CD8-positive, alpha-beta memory T cell (primary cell): ENCODE data around the gene PRAMEF18. TPM values are rescaled to one million over a fixed set of nuclear protein-coding genes. Genes with fewer than 3 reads are reported as not detected.
"Not testable (repeated sequence)": the region's sequence is repeated elsewhere in the genome, so short reads cannot be mapped to it uniquely, and the experiment has no call there.

ENCODE experiments used
- CTCF ChIA-PET: fragments of 350-600 bp; sonication (Branson Sonifier 250); formaldehyde crosslinking; loops from one replicate; lab custom pipeline; 2021; ENCODE audit warnings: antibody characterized with exemption; lab: Charles Lee
- POLR2A ChIA-PET: fragments of 350-600 bp; sonication (Branson Sonifier 250); formaldehyde crosslinking; loops from one replicate; lab custom pipeline; 2021; ENCODE audit warnings: antibody characterized with exemption; lab: Charles Lee
- DNase-seq, 5 donors: peaks; one replicate each; pipeline versions ENCODE4 v3.0.0 to v3.0.0-alpha.2; 2020 to 2022; ENCODE audit warnings: mixed read lengths in 1 of 5
- H3K27ac ChIP-seq: one replicate; pipeline ENCODE4 v1.7.0; 2013; ENCODE audit warnings: low read depth, mild to moderate bottlenecking, low read length, moderate library complexity
- H3K27me3 ChIP-seq: 2 replicates; pipeline ENCODE4 v1.7.0; 2013; ENCODE audit warnings: low read length, mild to moderate bottlenecking; ENCODE audit not compliant: insufficient read depth, poor library complexity, severe bottlenecking
- H3K36me3 ChIP-seq: 2 replicates; pipeline ENCODE4 v1.7.0; 2013; ENCODE audit warnings: mild to moderate bottlenecking, low read length, moderate library complexity; ENCODE audit not compliant: insufficient read depth
- H3K4me1 ChIP-seq: 2 replicates; pipeline ENCODE4 v1.7.0; 2013; ENCODE audit warnings: mild to moderate bottlenecking, low read length, moderate library complexity; ENCODE audit not compliant: insufficient read depth
- H3K4me3 ChIP-seq: 2 replicates; pipeline ENCODE4 v1.7.0; 2013; ENCODE audit warnings: mild to moderate bottlenecking, low read length
- H3K9me3 ChIP-seq: 2 replicates; pipeline ENCODE4 v1.7.0; 2013; ENCODE audit warnings: mild to moderate bottlenecking, low read length
- H3K27ac Mint-ChIP-seq, 8 donors: one replicate each; pipeline ENCODE4 v1.8.0; 2020 to 2021; ENCODE audit warnings: mixed read lengths in 8 of 8, mild to moderate bottlenecking in 6 of 8, inconsistent platforms in 3 of 8, moderate library complexity in 3 of 8
- H3K27me3 Mint-ChIP-seq, 2 donors: one replicate each; pipeline ENCODE4 v1.8.0; 2020 to 2021; ENCODE audit warnings: mixed read lengths in 2 of 2, mild to moderate bottlenecking in 1 of 2, moderate library complexity in 1 of 2
- H3K36me3 Mint-ChIP-seq, 3 donors: one replicate each; pipeline ENCODE4 v1.8.0; 2020 to 2021; ENCODE audit warnings: mixed read lengths in 3 of 3, inconsistent platforms in 1 of 3, mild to moderate bottlenecking in 1 of 3
- H3K4me1 Mint-ChIP-seq, 3 donors: one replicate each; pipeline ENCODE4 v1.8.0; 2020 to 2021; ENCODE audit warnings: mixed read lengths in 3 of 3, inconsistent platforms in 1 of 3, mild to moderate bottlenecking in 1 of 3
- H3K4me3 Mint-ChIP-seq, 7 donors: one replicate each; pipeline ENCODE4 v1.8.0; 2020 to 2021; ENCODE audit warnings: mixed read lengths in 7 of 7, mild to moderate bottlenecking in 6 of 7, moderate library complexity in 4 of 7, inconsistent platforms in 2 of 7
- H3K9me3 Mint-ChIP-seq, 5 donors: one replicate each; pipeline ENCODE4 v1.8.0; 2020 to 2022; ENCODE audit warnings: mixed read lengths in 5 of 5, mild to moderate bottlenecking in 3 of 5, moderate library complexity in 2 of 5, inconsistent platforms in 1 of 5
- polyA plus RNA-seq: library from polyadenylated mRNA; unstranded; fragments of 300-500 nt; fragmentation: Illumina TruSeq; gene quantifications from one replicate; pipeline ENCODE4 v1.2.3, GENCODE V29; 2021
- total RNA-seq, 2 experiments: library from RNA; stranded (reverse); gene quantifications; one replicate each; pipeline ENCODE4 v1.2.3, GENCODE V29; 2021

The PRAMEF18 gene
- total and polyA plus RNA-seq, 3 experiments from 2014 or later: not detected

- H3K4me3 ChIP-seq, H3K36me3 ChIP-seq, H3K36me3 Mint-ChIP-seq, CTCF ChIA-PET, H3K4me3 Mint-ChIP-seq, H3K4me1 Mint-ChIP-seq, H3K9me3 Mint-ChIP-seq, H3K9me3 ChIP-seq, DNase-seq, H3K4me1 ChIP-seq, H3K27ac Mint-ChIP-seq, POLR2A ChIA-PET, H3K27ac ChIP-seq, H3K27me3 ChIP-seq: not testable (repeated sequence)
- H3K27me3 Mint-ChIP-seq: peaks cover 0 to 12% of the 10 kb centered on the region in 2 donors
Observed at GRCh38 chr1:13237572-13237971, 11.6 kb upstream of the PRAMEF18 start.

GRCh38 chr1:13234057-13234456 is 8.1 kb upstream of the PRAMEF18 start:
- POLR2A ChIA-PET: not testable (repeated sequence)

DNA sequence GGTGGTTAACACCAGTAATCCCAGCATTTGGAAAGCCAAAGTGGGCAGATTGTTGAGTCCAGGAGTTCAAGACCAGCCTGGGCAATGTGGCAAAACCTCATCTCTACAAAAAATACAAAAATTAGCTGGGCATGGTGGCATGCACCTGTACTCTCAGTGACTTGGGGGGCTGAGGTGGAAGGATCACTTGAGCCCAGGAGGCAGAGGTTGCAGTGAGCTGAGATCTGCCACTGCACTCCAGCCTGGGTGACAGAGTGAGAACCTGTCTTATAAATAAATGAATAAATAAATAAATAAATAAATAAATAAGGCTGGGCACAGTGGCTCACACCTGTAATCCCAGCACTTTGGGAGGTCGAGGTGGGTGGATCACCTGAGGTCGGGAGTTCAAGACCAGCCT is 6.1 kb upstream of the PRAMEF18 start:
- H3K36me3 Mint-ChIP-seq, CTCF ChIA-PET, DNase-seq, H3K27ac Mint-ChIP-seq, H3K4me1 ChIP-seq, H3K4me3 ChIP-seq, H3K36me3 ChIP-seq, H3K9me3 Mint-ChIP-seq, POLR2A ChIA-PET, H3K4me1 Mint-ChIP-seq, H3K27ac ChIP-seq, H3K9me3 ChIP-seq, H3K4me3 Mint-ChIP-seq, H3K27me3 ChIP-seq: not testable (repeated sequence)
- peaks cover 9 to 11% of the 10 kb centered on the region in 2 donors for H3K27me3 Mint-ChIP-seq

More at GRCh38 chr1:13234057-13234456, 8.1 kb upstream of the PRAMEF18 start:
- H3K4me3 Mint-ChIP-seq, H3K27me3 ChIP-seq, H3K9me3 ChIP-seq, H3K4me3 ChIP-seq, H3K4me1 Mint-ChIP-seq, H3K27ac Mint-ChIP-seq, H3K36me3 Mint-ChIP-seq, H3K36me3 ChIP-seq, H3K4me1 ChIP-seq, H3K27ac ChIP-seq, DNase-seq, H3K9me3 Mint-ChIP-seq, CTCF ChIA-PET: not testable (repeated sequence)
- peaks cover 8 to 11% of the 10 kb centered on the region in 2 donors for H3K27me3 Mint-ChIP-seq

DNA sequence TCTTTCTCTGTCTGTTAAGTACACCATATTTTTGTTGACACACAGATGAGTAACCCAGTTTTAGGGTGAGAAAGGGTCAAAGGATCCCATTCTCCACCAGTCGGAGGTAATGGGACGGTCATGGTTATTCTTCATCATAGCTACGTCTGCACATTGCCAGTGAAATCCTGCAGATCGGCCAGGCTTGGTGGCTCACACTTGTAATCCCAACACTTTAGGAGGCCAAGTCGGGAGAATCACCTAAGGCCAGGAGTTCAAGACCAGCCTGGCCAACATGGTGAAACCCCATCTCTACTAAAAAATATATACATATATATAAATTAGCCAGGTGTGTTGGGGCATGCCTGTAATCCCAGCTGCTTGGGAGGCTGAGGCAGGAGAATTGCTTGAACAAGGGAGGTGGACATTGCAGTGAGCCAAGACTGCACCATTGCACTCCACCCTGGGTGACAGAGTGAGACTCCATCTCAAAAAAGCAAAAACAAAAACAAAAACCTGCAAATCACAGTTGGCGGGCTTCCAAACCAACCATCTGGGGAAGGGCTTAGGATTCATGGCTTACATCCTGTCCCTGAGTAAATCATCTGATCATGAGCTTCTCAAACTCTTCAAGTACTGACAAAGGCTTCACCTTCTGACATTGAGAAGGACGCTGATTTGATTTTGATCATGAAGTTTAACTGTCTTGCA is 5.3 kb upstream of the PRAMEF18 start:
- H3K9me3 ChIP-seq, H3K27ac ChIP-seq, DNase-seq, H3K36me3 Mint-ChIP-seq, H3K36me3 ChIP-seq, H3K27ac Mint-ChIP-seq, H3K4me1 Mint-ChIP-seq, H3K27me3 ChIP-seq, POLR2A ChIA-PET, CTCF ChIA-PET, H3K4me3 ChIP-seq, H3K9me3 Mint-ChIP-seq, H3K4me1 ChIP-seq, H3K4me3 Mint-ChIP-seq: not testable (repeated sequence)
- H3K27me3 Mint-ChIP-seq: peaks cover 9 to 12% of the 10 kb centered on the region in 2 donors

DNA sequence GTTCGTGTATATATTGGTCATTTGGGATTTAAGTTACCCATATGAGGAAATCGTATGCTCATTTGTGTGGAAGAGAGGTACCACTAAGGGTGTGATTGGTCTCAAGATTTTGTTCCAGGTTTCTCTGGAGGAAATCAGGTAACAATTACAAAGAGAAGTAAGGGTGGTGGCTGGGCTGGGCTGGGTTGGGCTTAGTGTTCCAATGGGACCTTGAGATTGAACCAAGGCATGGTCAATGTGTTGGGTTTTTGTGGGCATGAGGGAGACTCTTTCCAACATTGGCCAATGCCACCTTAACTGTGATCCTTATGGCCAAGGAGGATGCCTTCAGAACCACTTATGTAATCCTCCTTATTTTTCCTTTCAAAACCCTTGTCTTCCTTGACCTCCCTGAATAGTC is 4.6 kb upstream of the PRAMEF18 start:
- H3K9me3 Mint-ChIP-seq, CTCF ChIA-PET, H3K36me3 Mint-ChIP-seq: not testable (repeated sequence)

GRCh38 chr1:13230096-13230495 is 4.1 kb upstream of the PRAMEF18 start:
- H3K4me1 Mint-ChIP-seq, H3K36me3 Mint-ChIP-seq, CTCF ChIA-PET, DNase-seq, H3K27ac Mint-ChIP-seq, H3K27me3 ChIP-seq, H3K27ac ChIP-seq, H3K36me3 ChIP-seq, H3K9me3 Mint-ChIP-seq, H3K4me3 ChIP-seq, POLR2A ChIA-PET, H3K4me1 ChIP-seq, H3K9me3 ChIP-seq: not testable (repeated sequence)
- peak overlapping the region in 1 of 7 donors; percentile 15 for H3K4me3 Mint-ChIP-seq
- peaks cover 12 to 15% of the 10 kb centered on the region in 2 donors for H3K27me3 Mint-ChIP-seq

More for the DNA sequence above, 4.6 kb upstream of the PRAMEF18 start:
- H3K27ac ChIP-seq, POLR2A ChIA-PET, H3K4me3 ChIP-seq, H3K4me1 Mint-ChIP-seq, H3K9me3 ChIP-seq, H3K36me3 ChIP-seq, DNase-seq, H3K27me3 ChIP-seq, H3K27ac Mint-ChIP-seq, H3K4me3 Mint-ChIP-seq, H3K4me1 ChIP-seq: not testable (repeated sequence)
- peaks cover 12 to 15% of the 10 kb centered on the region in 2 donors for H3K27me3 Mint-ChIP-seq

DNA sequence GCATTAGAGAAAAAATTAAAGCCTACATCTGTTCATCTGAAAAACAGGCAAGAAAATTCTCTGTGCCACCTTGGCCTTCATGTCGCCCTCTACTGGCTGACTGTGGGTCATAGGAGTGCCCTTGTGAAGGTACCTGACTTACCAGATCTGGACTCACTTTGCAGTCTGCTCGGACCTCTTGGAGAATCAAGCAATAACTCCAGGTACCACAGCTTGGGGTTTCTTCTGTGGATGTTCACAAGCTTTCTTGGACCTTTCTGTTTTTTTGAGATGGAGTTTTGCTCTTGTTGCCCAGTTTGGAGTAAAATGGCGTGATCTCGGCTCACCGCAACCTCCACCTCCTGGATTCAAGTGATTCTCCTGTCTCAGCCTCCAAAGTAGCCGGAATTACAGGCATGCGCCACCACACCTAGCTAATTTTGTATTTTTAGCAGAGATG is 2.4 kb upstream of the PRAMEF18 start:
- ChIA-PET CTCF (no interaction called here), POLR2A (no interaction called here)
- no peak overlapping the region for H3K4me3 ChIP-seq
- H3K27ac ChIP-seq: no peak overlapping the region
- no peaks in the 10 kb centered on the region for H3K9me3 ChIP-seq
- peaks cover 14 to 23% of the 10 kb centered on the region in 2 donors for H3K27me3 Mint-ChIP-seq
- H3K4me1 ChIP-seq: no peaks in the 10 kb centered on the region
- H3K4me1 Mint-ChIP-seq: no peaks in the 10 kb centered on the region
- H3K36me3 ChIP-seq: no peaks in the 10 kb centered on the region
- DNase-seq: peak in 1 of 5 donors; percentile 17
- H3K4me3 Mint-ChIP-seq: no peak overlapping the region
- no peak overlapping the region for H3K27ac Mint-ChIP-seq
- H3K9me3 Mint-ChIP-seq: peaks cover 0 to 2% (median 0%) of the 10 kb centered on the region in 5 donors
- H3K27me3 ChIP-seq: no peaks in the 10 kb centered on the region
- peaks cover 0 to 1% (median 0%) of the 10 kb centered on the region in 3 donors for H3K36me3 Mint-ChIP-seq

- H3K27ac Mint-ChIP-seq, H3K9me3 ChIP-seq, H3K36me3 Mint-ChIP-seq, H3K9me3 Mint-ChIP-seq, H3K27ac ChIP-seq, H3K36me3 ChIP-seq, H3K4me1 ChIP-seq, POLR2A ChIA-PET, DNase-seq, H3K4me3 ChIP-seq, H3K4me1 Mint-ChIP-seq, H3K27me3 ChIP-seq, CTCF ChIA-PET, H3K4me3 Mint-ChIP-seq: not testable (repeated sequence)
- H3K27me3 Mint-ChIP-seq: peaks cover 14 to 23% of the 10 kb centered on the region in 2 donors
Observed at GRCh38 chr1:13227271-13228055, 1.5 kb upstream of the PRAMEF18 start.
